CD4-positive, alpha-beta T cell treated with Interleukin-12 subunit alpha and Interleukin-12 subunit beta, for 1 hour (primary cell): ENCODE data around the gene CLSTN1.
"Not testable (repeated sequence)": the region's sequence is repeated elsewhere in the genome, so short reads cannot be mapped to it uniquely, and the experiment has no call there.

Source experiments
- DNase-seq: peaks from one replicate; pipeline ENCODE4 v3.0.0-alpha.2; 2020

CLSTN1 gene

DNA sequence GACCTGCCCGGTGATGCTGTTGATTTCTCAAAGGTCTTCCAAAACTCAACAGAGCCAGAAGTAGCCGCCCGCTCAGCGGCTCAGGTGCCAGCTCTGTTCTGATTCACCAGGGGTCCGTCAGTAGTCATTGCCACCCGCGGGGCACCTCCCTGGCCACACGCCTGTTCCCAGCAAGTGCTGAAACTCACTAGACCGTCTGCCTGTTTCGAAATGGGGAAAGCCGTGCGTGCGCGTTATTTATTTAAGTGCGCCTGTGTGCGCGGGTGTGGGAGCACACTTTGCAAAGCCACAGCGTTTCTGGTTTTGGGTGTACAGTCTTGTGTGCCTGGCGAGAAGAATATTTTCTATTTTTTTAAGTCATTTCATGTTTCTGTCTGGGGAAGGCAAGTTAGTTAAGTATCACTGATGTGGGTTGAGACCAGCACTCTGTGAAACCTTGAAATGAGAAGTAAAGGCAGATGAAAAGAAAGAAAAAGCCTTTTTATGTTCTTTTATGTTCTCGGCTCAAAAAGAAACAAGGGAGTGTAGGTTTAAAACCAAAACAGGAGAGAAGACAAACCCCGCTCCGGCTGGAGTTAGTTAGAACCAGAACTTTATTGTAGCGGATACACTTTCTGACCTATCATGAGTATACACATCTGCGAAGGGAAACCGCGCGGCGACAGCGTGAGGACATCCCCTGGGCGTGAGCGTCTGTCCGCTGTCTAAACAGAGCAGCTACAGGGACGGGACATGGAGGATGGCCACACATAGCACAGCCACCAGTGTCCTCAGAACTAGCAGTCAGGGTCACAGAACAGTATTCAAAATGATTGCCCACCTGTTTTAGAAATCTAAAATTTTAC is 95.1 kb downstream of the CLSTN1 start:
- peak; percentile 58 for DNase-seq

DNA sequence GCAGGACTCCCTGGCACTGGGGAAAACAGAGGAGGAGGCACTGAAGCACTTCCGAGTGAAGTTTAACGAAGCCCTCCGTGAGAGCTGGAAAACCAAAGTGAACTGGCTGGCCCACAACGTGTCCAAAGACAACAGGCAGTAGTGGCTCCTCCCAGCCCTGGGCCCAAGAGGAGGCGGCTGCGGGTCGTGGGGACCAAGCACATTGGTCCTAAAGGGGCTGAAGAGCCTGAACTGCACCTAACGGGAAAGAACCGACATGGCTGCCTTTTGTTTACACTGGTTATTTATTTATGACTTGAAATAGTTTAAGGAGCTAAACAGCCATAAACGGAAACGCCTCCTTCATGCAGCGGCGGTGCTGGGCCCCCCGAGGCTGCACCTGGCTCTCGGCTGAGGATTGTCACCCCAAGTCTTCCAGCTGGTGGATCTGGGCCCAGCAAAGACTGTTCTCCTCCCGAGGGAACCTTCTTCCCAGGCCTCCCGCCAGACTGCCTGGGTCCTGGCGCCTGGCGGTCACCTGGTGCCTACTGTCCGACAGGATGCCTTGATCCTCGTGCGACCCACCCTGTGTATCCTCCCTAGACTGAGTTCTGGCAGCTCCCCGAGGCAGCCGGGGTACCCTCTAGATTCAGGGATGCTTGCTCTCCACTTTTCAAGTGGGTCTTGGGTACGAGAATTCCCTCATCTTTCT is 96.7 kb downstream of the CLSTN1 start:
- no peak for DNase-seq

DNA sequence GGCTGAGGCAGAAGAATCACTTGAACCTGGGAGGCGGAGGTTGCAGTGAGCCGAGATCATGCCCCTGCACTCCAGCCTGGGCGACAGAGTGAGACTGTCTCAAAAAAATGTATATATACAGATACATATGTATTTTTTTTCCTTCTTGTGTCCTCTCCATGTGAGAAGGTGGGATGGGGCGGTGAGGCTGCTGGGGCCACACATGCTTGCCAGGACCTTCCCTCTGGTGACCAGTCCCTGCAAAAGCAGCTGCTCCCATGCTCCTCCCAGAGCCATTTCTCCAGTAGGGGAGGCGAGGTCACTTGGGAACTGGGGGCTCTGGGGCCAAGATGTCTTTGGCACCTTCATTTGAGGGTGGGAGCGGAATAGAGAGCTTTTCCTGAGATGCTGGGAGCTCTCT is 97.4 kb downstream of the CLSTN1 start:
- no peak for DNase-seq

DNA sequence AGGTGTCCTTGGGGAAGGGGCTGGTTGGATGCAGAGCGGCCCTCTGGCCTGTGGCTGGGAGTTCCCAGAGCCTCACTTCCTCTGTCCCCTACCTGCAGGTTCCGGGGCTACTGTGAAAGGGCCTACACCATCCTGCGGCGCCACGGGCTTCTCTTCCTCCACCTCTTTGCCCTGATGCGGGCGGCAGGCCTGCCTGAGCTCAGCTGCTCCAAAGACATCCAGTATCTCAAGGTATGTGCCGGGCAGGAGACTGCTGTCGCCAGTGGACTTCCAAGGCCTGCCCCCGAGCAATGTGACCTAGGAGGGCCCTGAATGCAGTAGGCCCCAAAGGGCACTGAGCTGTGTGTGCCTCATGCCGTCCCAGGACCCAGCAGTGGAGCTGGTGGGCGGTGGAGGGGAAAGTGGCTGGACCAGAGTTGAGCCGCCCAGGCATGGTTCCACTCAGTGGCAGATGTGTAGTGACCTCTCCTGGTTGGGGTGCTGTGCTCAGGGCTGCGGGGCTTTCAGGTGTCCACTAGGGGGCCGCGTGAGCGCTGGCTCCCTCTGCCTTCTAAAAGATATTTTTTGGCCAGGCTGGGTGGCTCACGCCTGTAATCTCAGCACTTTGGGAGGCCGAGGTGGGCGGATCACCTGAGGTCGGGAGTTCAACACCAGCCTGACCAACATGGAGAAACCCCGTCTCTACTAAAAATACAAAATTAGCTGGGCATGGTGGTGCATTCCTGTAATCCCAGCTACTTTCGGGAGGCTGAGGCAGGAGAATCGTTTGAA is 98.9 kb downstream of the CLSTN1 start:
- DNase-seq = peak; percentile 75

DNA sequence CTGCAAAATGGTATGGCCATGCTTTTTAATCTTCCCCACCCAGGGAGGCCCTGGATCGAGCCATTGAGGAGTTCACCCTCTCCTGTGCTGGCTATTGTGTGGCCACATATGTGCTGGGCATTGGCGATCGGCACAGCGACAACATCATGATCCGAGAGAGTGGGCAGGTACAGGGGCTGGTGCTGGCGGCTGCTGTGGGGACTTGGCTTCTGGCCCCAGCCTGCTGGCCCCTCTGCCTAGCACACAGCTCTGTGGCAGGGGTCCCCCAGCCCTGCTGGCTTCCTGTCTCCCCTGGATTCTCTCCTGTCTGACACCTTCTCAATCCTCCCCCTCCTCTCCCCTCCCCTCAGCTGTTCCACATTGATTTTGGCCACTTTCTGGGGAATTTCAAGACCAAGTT is 99.8 kb downstream of the CLSTN1 start:
- DNase-seq = no peak

DNA sequence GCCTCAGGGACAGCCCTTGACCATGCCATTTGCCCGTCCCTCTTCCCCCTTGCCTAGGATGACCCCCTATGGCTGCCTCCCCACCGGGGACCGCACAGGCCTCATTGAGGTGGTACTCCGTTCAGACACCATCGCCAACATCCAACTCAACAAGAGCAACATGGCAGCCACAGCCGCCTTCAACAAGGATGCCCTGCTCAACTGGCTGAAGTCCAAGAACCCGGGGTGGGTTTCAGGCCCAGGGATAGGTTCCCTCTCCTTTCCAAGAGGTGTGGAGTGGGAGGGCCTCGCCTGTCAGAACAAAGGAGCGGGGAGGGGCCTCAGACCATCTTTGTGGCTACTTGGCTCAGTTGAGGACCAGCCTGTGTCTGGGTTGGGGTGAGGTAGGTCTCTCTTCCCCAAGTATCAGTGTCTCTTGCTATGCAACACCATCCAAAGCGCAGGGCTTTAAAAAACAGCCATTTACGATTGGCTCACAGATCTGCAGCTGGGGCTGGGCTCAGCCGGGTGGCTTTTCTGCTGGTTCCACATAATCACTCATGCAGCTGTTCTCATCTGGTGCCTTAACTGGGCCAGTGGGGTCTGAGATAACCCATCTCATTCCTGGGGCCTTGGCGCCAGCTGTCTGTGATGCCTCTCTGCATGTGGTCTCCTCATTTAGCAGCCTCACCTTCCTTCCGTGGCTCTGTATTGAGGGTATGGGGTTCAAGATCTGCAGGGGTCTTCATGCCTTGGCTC is 100.5 kb downstream of the CLSTN1 start:
- no peak for DNase-seq

DNA sequence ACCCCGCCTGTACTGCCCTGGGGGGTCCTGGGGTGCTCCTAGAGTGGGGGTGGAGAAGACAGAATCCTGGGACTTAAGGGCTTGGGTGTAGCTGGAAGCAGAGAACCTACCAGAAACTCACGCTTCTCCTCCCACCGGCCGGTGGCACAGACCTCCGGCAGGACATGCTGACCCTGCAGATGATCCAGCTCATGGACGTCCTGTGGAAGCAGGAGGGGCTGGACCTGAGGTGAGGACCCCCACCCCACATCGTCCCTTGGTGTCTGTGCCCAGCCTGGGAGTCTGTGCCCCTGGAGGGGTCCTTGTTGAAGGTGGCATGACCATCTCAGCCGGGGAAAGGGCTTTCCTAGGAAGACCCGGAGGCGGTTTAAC is 101.4 kb downstream of the CLSTN1 start:
- no peak for DNase-seq

DNA sequence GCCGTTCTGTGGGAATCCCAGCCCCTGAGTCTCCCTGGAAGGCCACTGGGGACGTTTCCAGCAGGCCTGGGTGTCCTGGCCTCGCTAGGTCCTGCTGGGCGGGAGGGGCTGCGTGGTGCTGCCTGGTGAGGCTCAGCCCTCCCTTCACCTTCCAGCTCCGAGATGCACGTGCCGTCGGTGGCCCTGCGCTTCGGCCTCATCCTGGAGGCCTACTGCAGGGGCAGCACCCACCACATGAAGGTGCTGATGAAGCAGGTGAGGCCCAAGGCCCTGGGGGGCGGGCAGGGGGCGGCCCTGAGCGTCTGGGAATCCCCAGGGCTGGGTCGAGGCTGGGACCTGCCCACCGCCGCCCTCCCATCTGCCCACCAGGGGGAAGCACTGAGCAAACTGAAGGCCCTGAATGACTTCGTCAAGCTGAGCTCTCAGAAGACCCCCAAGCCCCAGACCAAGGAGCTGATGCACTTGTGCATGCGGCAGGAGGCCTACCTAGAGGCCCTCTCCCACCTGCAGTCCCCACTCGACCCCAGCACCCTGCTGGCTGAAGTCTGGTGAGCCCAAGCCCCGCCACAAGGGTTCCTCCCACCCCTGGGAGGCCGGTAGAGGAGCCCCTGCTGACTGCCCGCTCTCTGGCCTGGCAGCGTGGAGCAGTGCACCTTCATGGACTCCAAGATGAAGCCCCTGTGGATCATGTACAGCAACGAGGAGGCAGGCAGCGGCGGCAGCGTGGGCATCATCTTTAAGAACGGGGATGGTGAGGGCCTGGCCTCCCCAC is 102.0 kb downstream of the CLSTN1 start:
- peak; percentile 85 for DNase-seq

DNA sequence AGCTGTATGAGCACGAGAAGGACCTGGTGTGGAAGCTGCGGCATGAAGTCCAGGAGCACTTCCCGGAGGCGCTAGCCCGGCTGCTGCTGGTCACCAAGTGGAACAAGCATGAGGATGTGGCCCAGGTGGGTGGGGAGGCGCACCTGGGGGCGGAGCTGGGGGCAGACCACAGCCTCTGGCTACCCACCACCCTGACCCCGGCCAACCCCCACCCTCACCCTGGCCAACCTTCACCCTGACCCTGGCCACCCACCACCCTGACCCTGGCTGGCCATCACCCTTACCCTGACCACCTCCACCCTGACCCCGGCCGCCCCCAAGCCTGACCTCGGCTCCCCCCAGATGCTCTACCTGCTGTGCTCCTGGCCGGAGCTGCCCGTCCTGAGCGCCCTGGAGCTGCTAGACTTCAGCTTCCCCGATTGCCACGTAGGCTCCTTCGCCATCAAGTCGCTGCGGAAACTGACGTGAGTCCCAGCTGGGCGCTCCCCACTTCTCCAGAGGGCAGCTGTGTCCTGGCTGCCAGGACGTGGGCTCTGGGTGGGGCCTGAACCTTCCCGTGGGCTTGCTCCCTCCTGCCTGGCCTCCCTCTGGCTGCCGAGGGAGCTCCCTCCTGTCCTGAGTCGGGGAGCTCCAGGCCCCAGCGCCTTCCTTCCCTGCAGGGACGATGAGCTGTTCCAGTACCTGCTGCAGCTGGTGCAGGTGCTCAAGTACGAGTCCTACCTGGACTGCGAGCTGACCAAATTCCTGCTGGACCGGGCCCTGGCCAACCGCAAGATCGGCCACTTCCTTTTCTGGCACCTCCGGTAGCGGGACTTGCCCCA is 102.8 kb downstream of the CLSTN1 start:
- no peak for DNase-seq

DNA sequence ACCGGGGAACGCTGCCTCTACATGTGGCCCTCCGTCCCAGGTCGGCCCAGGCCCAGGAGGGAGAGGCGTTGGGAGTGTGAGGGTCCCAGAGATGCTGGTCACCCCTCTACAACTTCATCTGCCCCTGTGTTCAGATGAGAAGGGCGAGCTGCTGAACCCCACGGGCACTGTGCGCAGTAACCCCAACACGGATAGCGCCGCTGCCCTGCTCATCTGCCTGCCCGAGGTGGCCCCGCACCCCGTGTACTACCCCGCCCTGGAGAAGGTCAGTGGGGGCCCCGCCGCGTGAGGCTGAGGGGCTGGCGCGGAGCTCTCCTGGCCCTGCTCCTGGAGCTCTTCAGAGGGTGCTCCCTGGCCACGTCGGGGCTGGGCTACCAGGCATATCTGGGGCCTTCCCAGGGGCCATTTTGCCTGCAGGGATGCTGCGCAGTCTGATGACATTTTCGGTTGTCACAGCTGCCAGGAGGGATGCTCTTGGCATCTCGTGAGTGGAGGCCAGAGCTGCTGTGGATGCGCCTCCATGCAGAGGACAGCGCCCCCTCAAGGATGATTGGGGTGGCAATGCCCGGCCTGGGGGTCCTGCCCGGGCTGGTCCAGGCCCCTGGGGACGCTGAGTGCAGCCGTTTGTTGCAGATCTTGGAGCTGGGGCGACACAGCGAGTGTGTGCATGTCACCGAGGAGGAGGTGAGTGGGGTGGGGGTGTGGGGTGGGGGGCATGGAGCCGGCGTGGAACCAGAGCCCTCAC is 103.6 kb downstream of the CLSTN1 start:
- DNase-seq = no peak

DNA sequence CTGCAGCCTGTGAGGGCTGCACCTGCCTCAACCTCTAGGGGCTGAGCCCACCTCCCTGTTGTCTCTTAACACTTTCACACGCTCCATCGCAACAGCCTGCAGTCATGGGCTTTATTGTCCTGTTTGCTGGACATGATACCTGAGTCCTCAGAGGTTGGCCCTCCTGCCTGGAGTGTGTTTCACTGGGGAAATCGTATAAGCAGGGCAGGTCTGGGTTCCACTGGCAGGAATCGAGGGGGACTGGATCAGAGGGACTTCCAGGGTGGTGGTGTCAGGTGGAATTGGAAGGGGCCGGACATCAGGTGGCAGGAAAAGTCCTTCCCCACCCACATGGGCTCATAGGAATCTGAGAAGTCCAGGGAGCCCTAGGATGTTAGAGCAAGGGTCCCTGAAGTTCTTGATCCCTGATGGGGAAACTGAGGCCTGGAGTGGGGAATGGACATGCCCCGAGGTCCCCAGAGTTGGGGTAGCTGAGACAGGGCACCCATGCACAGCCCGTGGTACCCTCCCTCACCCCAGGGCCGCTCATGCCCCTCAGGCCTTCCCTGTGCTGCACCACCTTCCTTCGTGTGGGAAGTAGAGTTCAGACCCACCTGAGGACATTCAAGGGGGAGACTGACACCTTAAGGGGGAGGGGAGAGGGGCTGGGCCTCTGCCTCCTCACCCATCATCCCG is 105.6 kb downstream of the CLSTN1 start:
- DNase-seq = no peak

DNA sequence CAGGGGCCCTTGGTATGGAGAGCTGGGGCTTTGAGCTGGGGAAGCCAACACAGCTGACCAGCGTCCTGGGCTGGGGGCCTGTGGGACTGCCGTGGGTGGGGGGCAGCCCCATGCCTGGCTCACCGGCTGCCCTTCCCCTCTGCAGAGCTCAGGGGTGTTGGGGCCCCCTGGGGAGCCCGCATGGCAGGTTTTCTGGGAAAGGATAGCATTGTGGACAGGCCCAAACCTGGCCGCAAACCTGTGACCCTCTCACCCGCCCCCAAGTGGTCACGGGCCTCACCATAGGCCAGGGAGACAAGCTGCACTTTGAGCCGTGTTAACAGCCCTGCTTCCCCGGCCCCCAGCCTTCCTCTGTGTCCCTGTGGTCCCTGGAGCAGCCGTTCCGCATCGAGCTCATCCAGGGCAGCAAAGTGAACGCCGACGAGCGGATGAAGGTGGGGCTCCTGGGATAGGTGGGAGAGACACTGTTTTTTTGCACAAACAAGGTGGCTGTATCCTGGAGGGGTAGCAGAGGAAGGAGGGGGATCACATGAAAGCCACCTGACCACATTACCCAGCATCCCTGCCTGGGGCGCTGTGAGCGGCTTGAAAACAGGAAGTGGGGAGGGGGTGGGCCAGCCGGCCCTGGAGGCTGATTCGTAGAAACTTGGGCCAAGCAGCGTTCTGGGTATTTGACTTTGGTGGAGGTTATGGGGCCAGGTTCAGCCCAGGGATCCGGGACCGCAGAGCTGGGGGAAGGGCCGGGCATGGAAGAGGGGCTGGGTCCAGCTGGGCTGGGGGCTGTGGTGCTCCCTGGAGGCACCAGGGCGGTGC is 106.4 kb downstream of the CLSTN1 start:
- DNase-seq = peak; percentile 91

DNA sequence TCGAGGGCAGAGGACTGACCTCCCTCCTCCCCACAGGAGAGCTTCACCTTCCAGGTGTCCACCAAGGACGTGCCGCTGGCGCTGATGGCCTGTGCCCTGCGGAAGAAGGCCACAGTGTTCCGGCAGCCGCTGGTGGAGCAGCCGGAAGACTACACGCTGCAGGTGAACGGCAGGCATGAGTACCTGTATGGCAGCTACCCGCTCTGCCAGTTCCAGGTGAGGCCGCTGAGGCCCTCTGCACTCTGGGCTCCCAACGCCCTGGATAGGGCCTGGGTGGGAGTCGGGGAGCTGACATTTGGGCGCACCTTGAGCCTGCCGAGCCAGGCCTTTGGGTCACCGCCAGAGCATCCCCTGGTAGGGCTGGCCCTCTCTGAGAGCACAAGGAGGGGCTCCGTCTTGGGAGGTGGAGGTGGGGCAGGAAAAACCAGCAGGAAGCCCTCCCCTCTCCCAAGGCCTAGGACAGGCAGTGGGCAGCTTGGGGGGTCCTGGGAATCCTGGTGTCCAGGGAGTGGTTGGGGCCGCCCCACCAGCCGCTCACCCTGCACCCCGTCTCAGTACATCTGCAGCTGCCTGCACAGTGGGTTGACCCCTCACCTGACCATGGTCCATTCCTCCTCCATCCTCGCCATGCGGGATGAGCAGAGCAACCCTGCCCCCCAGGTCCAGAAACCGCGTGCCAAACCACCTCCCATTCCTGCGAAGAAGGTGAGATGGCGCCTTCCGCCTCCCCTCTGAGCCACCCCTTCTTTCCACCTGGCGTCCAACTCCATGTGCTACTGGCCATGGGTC is 107.2 kb downstream of the CLSTN1 start:
- no peak for DNase-seq

DNA sequence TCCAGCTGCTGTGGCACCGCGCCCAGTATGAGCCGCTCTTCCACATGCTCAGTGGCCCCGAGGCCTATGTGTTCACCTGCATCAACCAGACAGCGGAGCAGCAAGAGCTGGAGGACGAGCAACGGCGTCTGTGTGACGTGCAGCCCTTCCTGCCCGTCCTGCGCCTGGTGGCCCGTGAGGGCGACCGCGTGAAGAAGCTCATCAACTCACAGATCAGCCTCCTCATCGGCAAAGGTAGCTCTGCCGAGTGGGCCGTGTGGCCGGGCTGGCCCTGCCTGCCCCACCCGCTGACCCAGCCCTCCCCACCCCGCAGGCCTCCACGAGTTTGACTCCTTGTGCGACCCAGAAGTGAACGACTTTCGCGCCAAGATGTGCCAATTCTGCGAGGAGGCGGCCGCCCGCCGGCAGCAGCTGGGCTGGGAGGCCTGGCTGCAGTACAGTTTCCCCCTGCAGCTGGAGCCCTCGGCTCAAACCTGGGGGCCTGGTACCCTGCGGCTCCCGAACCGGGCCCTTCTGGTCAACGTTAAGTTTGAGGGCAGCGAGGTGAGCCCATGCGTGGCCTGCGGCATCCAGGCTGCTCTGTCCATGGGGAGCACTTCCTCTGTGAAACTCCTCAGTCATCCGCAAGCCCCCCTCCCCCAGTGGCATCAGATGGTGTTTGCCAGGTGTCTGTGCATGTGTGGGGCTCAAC is 108.1 kb downstream of the CLSTN1 start:
- peak; percentile 48 for DNase-seq

DNA sequence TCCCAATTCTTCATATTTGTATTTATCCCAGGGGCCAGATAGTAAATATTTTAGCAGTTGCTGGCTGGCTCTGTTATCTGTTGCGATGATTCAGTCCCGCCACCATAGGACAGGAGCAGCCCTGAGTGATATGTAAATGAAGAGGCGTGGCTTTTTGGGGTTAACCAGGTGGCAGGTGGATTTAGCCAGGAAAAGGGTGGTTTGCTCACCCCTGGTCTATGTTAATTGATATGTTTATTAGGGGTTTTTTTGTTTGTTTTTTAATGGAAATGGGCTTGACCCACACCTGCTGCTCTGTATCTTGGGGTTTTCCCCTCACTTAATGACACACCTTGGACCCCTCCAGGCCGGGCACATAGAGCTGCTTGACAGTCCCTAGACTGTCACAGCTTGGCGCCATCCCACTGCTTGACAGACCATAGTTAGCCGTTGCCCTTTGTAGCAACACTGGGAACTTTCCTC is 109.5 kb downstream of the CLSTN1 start:
- DNase-seq = peak; percentile 68

DNA sequence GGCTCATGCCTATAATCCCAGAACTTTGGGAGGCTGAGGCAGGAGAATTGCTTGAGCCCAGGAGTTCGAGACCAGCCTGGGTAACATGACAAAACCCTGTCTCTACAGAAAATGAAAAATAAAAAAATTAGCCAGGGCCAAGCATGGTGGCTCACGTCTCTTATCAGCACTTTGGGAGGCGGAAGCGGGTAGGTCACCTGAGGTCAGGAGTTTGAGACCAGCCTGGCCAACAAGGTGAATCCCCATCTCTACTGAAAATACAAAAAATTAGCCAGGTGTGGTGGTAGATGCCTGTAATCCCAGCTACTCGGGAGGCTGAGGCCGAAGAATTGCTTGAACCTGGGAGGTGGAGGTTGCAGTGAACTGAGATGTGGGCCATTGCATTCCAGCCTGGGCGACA is 111.0 kb downstream of the CLSTN1 start:
- not testable (repeated sequence) for DNase-seq

DNA sequence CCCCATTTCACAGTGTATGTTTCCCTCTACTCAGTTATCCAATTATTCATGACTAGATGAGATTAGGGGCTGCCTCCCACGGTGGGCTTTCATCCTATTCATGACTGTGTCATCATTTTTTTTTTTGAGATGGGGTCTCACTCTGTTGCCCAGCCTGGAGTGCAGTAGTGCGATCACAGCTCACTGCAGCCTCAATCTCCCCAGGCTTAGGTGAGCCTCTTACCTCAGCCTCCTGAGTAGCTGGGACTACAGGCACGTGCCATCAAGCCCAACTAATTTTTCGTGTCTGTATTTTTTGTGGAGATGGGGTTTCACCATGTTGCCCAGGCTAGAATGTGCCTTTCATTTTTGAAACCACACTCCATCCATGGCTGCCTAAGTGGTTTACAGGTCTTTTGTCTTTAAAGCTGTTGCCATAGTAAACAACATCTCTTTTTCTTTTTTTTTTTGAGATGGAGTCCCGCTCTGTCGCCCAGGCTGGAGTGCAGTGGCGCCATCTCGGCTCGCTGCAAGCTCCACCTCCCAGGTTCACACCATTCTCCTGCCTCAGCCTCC is 112.2 kb downstream of the CLSTN1 start:
- DNase-seq = no peak
